ENCODE data around the gene FCRL3.

The FCRL3 gene

GRCh38 chr1:157628773-157629172, 71.8 kb downstream of the FCRL3 start:
- DNase-seq (ENCODE audit: extremely low read depth, insufficient read length): no peak
- Histone ChIP-seq H3K27me3 (replicated peaks; ENCODE audit: control insufficient read depth, insufficient read depth, low read length) (no peaks in the 10 kb centered on the region; the same call in 1 of the 2 replicates), H3K36me3 (ENCODE audit: control insufficient read depth, insufficient read depth, low read length) (no peaks in the 10 kb centered on the region), H3K4me3 (replicated peaks; ENCODE audit: low read depth, low read length) (no peak overlapping the region)
- TF ChIP-seq CTCF (IDR thresholded peaks at IDR 0.05; ENCODE audit: insufficient read depth, low read length, poor library complexity, severe bottlenecking): no peak
